Stimulated activated naive CD4-positive, alpha-beta T cell (primary cell): ENCODE results near the gene MMD2.

ENCODE experiments used
- DNase-seq, 6 experiments: peaks; one replicate each; lab custom pipeline; 2025; lab: John Stamatoyannopoulos, UW

MMD2 gene

DNA sequence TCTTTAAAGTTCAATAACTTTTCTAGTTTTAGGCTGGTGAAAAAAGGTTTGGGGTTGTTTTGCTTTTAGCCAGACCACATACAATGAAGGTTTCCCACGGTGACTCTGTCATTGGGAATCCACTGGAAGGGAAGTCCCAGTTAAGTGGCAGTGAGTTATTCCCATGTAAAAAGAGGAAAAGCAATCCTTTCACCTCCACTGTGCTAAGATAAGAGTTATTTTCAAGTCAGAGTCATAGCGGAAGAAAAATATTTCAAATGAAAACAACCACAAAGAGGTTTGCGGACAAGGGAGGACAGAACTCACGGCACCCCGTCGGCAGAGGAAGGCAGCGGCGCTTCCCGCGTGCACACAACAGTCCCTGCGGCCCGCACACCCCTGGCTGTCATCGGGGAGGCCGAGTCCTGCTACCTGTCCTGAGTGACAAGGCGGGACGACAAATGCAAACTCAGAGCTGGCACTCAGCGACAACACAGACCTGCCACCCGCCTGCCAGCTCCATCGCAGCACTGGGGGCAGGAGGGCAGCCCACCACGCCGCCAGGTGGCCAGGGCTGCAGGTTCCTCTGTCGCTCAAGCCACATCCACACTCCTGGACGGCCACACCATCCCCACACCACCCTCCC, 87.8 kb downstream of the MMD2 start:
- DNase-seq = no peak

DNA sequence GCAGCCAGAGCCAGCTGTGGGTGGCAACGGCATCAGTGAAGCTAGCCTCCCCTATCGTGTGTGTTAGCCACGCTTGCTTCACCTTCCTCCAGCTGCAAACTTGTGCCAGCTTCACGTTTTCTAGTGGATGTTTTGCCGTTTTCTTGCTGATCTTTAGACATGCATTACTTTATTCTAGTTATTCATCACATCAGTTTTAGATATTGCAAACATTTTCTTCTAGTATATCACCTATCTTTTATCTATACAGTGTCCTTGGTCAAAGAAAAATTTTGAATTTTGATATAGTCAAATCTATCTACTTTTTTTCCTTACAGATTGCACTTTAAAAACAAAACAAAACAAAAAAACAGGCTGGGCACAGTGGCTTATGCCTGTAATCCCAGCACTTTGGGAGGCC, 90.5 kb downstream of the MMD2 start:
- no peak for DNase-seq

- no peak for DNase-seq
Observed at GRCh38 chr7:4866528-4867496, 92.2 kb downstream of the MMD2 start.

- DNase-seq = no peak
Observed at GRCh38 chr7:4862156-4862555, 96.8 kb downstream of the MMD2 start.

DNA sequence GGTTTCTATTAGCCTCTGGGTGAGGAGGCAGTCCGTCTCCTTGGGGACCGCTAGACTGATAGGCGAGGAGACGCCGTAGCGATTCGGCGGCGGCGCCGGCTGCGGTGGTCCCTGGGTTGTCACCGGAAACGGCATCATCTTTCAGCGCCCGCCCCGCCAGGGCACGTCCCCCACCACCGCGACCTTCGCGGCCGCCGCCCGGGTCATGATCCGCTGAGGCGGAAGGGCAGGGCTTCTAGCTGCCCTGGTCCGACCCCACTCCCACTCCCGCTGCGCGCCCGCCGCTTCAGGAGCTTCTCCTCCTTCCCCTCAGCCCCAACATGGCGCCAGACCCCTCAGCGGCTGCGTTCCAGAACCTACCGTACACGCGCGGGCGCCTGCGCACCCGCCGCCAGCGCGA, 97.3 kb downstream of the MMD2 start, which contains the start of gene PAPOLB:
TSS of gene PAPOLB (minus strand) at position 358 of the 400 bp plus-strand sequence. CDS start at position 138, 220 bp downstream.
- no peak for DNase-seq

DNA sequence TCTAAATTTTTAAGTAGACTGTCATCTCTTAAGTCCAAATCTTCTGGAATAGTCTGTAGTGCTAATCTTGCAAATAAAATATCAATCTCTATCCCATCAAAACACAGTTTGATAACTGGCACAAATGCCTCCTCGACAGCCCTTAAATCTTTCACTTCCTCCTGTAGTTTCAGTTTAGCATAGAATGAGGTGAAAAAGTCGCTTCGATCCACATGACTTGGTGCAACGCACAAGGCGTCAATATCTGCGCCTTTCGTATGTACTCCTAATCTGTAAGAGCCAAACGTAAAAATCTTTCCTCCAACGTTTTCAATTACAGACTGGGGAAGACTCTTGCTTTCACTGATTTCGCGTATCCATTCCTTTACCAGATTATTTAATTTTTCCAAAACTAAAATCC, 97.8 kb downstream of the MMD2 start:
- DNase-seq = no peak

GRCh38 chr7:4857189-4857588, 101.8 kb downstream of the MMD2 start:
- DNase-seq = no peak

DNA sequence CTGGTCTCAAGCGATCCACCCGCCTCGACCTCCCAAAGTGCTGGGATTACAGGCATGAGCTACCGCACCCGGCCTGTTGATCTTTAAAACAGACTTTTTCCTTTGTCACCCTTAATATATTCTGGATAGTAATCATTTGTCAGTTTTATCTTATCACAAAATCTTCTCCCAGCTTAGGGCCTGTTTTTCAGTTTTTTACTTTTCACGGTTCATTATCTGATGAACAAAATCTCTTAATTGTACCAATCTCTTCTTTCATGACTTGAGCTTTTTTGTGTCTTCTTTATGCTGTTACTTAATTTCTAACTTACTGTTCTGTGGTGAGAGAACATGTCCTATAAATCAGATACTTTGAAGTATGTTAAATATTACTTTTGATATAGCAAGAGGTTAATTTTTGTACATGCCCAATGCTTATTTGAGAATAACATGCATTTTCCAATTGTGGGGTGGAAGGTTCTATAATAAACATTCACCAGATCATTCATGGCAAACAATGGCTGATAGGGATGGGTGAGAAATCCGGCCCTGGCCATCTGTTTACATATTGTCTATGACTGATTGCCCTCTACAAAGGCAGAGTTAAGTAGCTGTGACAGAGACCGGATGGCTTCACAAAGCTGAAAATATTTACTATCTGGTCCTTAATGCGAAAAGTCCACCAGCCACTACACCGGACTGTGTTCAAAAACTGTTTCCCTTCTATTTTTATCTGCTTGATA, 102.5 kb downstream of the MMD2 start:
- no peak for DNase-seq
